Heart left ventricle (tissue), 13 donors: ENCODE data around the gene XIRP2.

ENCODE experiments used
- POLR2A ChIP-seq, 2 donors: fragments of 450-650 bp; IDR thresholded peaks; one replicate each; pipeline ENCODE4 v1.6.1; 2017; ENCODE audit warnings: antibody characterized with exemption in 2 of 2, mild to moderate bottlenecking in 2 of 2, moderate library complexity in 2 of 2
- TF ChIP-seq, protein P1 (sequence below), 12 donors: fragments of 200-600 bp; sonication (generic) in 4 of 12; IDR thresholded peaks; one replicate each; pipeline versions ENCODE4 v1.5.0 to v1.8.0; 2018 to 2022; ENCODE audit warnings: antibody characterized with exemption in 12 of 12, mild to moderate bottlenecking in 5 of 12
- donor health status: ischemic (EF 13 %, LVEDD 7.1; RV severe dilation, severe dysfunction).
- donor health status: DM: no; HTN: yes; CAD: no.
- donor health status: DM: no; HTN: no; CAD: no.
- donor health status: ischemic (EF 25% LVEDD 6.9; RV normal size, moderate dysfunction).
- donor health status: ischemic (EF 25% LVEDD 5.7; RV mildly dilated, moderate dysfunction).
- donor health status: ischemic (EF 35%, LVEDD 5.7; RV mildly dilated, moderate dysfunction).
- donor health status: nonischemic (EF 11% LVEDD 7.7; RV severe dilation, severe dysfunction).
- donor health status: DM: yes; HTN: yes; CAD: no.
- donor health status: PGD.
- donor health status: ischemic (EF 29% LVEDD 5.4; RV normal size, mild dysfunction).
- donor health status: nonischemic (EF 23%, LVEDD 6.1; RV moderate dilation, normal function).

DNA sequence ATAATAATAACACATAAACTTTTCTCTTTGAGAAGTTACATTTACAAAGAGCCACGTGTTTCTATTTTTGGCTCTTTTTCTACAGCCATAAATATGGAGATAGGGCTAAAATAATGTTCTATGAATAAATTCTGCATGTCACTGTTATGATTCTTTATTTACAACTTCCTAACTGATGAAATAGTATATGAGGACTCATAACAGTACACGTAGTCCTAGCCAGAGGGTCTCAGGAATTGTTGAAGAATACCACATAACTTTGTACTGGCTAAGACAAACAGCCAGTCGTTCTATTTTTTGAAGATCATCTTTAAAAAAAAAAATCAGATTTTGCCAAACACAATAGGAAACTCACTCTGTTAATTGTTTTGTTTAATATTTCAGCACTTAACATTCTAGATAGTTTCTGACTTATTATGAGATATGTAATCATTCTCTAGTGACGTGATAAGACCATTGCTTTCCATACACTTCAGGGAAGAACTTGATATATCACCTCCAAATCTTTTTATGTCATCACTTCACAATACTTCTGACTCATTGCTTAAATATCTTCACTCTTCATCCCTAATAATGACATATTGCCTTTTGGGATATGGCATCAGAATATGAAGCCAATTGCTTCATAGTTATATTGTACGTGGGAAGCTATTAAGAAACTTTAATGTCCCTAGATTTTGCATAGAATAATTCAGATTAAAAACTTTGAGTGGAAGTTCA is 256.1 kb downstream of the XIRP2 start:
- TF ChIP-seq, protein P1, sequence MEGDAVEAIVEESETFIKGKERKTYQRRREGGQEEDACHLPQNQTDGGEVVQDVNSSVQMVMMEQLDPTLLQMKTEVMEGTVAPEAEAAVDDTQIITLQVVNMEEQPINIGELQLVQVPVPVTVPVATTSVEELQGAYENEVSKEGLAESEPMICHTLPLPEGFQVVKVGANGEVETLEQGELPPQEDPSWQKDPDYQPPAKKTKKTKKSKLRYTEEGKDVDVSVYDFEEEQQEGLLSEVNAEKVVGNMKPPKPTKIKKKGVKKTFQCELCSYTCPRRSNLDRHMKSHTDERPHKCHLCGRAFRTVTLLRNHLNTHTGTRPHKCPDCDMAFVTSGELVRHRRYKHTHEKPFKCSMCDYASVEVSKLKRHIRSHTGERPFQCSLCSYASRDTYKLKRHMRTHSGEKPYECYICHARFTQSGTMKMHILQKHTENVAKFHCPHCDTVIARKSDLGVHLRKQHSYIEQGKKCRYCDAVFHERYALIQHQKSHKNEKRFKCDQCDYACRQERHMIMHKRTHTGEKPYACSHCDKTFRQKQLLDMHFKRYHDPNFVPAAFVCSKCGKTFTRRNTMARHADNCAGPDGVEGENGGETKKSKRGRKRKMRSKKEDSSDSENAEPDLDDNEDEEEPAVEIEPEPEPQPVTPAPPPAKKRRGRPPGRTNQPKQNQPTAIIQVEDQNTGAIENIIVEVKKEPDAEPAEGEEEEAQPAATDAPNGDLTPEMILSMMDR (IDR thresholded peaks at IDR 0.05) = no peak
- no peak for TF ChIP-seq POLR2A (IDR thresholded peaks at IDR 0.05)
